Measurements from ENCODE around the gene IFITM1. TPM values are rescaled to one million over a fixed set of nuclear protein-coding genes. Genes with fewer than 3 reads are reported as not detected.

The IFITM1 gene
- total and polyA plus RNA-seq, 2 of the 13 experiments (the other 11 are each of a cell fraction or from before 2014, with no cell fraction given), result 0.38 to 11.1 TPM

DNA sequence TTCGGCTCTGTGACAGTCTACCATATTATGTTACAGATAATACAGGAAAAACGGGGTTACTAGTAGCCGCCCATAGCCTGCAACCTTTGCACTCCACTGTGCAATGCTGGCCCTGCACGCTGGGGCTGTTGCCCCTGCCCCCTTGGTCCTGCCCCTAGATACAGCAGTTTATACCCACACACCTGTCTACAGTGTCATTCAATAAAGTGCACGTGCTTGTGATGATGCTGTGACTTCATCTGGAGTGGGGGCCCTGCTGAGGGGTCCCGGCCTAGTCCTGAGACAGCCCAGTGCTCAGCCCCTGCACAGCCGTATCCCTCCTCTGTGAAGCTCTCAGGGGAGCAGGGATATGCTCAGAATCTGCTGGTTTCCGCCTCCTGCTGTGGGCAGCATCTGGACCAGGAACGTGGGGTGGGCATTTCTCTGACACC, 1.2 kb downstream of the IFITM1 start (continued):
- TF ChIP-seq, protein P1, sequence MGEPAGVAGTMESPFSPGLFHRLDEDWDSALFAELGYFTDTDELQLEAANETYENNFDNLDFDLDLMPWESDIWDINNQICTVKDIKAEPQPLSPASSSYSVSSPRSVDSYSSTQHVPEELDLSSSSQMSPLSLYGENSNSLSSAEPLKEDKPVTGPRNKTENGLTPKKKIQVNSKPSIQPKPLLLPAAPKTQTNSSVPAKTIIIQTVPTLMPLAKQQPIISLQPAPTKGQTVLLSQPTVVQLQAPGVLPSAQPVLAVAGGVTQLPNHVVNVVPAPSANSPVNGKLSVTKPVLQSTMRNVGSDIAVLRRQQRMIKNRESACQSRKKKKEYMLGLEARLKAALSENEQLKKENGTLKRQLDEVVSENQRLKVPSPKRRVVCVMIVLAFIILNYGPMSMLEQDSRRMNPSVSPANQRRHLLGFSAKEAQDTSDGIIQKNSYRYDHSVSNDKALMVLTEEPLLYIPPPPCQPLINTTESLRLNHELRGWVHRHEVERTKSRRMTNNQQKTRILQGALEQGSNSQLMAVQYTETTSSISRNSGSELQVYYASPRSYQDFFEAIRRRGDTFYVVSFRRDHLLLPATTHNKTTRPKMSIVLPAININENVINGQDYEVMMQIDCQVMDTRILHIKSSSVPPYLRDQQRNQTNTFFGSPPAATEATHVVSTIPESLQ (CRISPR knock-in tag; conservative IDR thresholded peaks at IDR 0.05), result no peak
- TF ChIP-seq, protein P2, sequence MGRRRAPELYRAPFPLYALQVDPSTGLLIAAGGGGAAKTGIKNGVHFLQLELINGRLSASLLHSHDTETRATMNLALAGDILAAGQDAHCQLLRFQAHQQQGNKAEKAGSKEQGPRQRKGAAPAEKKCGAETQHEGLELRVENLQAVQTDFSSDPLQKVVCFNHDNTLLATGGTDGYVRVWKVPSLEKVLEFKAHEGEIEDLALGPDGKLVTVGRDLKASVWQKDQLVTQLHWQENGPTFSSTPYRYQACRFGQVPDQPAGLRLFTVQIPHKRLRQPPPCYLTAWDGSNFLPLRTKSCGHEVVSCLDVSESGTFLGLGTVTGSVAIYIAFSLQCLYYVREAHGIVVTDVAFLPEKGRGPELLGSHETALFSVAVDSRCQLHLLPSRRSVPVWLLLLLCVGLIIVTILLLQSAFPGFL (CRISPR knock-in tag; IDR thresholded peaks at IDR 0.05), result no peak
- TF ChIP-seq SOX13 (IDR thresholded peaks at IDR 0.05), result no peak
- TF ChIP-seq SOX13 (CRISPR knock-in tag; conservative IDR thresholded peaks at IDR 0.05 in 1 of 2, IDR thresholded peaks at IDR 0.05 in 1 of 2), result 0 out of 4 replicates have a peak, but pooled peaks of 1 of the 2 experiments have one; percentile 10
- no peak for TF ChIP-seq ZNF577 (CRISPR knock-in tag; IDR thresholded peaks at IDR 0.05; ENCODE audit: borderline replicate concordance, low read depth)
- TF ChIP-seq, protein P3, sequence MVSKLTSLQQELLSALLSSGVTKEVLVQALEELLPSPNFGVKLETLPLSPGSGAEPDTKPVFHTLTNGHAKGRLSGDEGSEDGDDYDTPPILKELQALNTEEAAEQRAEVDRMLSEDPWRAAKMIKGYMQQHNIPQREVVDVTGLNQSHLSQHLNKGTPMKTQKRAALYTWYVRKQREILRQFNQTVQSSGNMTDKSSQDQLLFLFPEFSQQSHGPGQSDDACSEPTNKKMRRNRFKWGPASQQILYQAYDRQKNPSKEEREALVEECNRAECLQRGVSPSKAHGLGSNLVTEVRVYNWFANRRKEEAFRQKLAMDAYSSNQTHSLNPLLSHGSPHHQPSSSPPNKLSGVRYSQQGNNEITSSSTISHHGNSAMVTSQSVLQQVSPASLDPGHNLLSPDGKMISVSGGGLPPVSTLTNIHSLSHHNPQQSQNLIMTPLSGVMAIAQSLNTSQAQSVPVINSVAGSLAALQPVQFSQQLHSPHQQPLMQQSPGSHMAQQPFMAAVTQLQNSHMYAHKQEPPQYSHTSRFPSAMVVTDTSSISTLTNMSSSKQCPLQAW (CRISPR knock-in tag; IDR thresholded peaks at IDR 0.05), result no peak
- TF ChIP-seq, protein P4, sequence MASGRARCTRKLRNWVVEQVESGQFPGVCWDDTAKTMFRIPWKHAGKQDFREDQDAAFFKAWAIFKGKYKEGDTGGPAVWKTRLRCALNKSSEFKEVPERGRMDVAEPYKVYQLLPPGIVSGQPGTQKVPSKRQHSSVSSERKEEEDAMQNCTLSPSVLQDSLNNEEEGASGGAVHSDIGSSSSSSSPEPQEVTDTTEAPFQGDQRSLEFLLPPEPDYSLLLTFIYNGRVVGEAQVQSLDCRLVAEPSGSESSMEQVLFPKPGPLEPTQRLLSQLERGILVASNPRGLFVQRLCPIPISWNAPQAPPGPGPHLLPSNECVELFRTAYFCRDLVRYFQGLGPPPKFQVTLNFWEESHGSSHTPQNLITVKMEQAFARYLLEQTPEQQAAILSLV (CRISPR knock-in tag; IDR thresholded peaks at IDR 0.05; ENCODE audit: borderline replicate concordance), result no peak
- no peak for TF ChIP-seq MEF2D (CRISPR knock-in tag; IDR thresholded peaks at IDR 0.05)
- peak; percentile 27; the same call in 1 of the 2 replicates for TF ChIP-seq KDM5B (CRISPR knock-in tag; IDR thresholded peaks at IDR 0.05; ENCODE audit: borderline replicate concordance)
- no peak for TF ChIP-seq NFKB2 (CRISPR knock-in tag; IDR thresholded peaks at IDR 0.05; ENCODE audit: borderline replicate concordance)
- TF ChIP-seq, protein P5, sequence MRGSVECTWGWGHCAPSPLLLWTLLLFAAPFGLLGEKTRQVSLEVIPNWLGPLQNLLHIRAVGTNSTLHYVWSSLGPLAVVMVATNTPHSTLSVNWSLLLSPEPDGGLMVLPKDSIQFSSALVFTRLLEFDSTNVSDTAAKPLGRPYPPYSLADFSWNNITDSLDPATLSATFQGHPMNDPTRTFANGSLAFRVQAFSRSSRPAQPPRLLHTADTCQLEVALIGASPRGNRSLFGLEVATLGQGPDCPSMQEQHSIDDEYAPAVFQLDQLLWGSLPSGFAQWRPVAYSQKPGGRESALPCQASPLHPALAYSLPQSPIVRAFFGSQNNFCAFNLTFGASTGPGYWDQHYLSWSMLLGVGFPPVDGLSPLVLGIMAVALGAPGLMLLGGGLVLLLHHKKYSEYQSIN (CRISPR knock-in tag; IDR thresholded peaks at IDR 0.05; ENCODE audit: borderline replicate concordance), result no peak
- no peak for TF ChIP-seq ZFP90 (CRISPR knock-in tag; IDR thresholded peaks at IDR 0.05; ENCODE audit: borderline replicate concordance)
- no peak for TF ChIP-seq GPN1 (CRISPR knock-in tag; IDR thresholded peaks at IDR 0.05; ENCODE audit: borderline replicate concordance)
- TF ChIP-seq, protein P6, sequence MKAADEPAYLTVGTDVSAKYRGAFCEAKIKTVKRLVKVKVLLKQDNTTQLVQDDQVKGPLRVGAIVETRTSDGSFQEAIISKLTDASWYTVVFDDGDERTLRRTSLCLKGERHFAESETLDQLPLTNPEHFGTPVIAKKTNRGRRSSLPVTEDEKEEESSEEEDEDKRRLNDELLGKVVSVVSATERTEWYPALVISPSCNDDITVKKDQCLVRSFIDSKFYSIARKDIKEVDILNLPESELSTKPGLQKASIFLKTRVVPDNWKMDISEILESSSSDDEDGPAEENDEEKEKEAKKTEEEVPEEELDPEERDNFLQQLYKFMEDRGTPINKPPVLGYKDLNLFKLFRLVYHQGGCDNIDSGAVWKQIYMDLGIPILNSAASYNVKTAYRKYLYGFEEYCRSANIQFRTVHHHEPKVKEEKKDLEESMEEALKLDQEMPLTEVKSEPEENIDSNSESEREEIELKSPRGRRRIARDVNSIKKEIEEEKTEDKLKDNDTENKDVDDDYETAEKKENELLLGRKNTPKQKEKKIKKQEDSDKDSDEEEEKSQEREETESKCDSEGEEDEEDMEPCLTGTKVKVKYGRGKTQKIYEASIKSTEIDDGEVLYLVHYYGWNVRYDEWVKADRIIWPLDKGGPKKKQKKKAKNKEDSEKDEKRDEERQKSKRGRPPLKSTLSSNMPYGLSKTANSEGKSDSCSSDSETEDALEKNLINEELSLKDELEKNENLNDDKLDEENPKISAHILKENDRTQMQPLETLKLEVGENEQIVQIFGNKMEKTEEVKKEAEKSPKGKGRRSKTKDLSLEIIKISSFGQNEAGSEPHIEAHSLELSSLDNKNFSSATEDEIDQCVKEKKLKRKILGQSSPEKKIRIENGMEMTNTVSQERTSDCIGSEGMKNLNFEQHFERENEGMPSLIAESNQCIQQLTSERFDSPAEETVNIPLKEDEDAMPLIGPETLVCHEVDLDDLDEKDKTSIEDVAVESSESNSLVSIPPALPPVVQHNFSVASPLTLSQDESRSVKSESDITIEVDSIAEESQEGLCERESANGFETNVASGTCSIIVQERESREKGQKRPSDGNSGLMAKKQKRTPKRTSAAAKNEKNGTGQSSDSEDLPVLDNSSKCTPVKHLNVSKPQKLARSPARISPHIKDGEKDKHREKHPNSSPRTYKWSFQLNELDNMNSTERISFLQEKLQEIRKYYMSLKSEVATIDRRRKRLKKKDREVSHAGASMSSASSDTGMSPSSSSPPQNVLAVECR (CRISPR knock-in tag; IDR thresholded peaks at IDR 0.05; ENCODE audit: borderline replicate concordance), result no peak
- TF ChIP-seq AKAP8 (CRISPR knock-in tag; IDR thresholded peaks at IDR 0.05), result no peak
- TF ChIP-seq, protein P7, sequence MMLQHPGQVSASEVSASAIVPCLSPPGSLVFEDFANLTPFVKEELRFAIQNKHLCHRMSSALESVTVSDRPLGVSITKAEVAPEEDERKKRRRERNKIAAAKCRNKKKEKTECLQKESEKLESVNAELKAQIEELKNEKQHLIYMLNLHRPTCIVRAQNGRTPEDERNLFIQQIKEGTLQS (CRISPR knock-in tag; IDR thresholded peaks at IDR 0.05), result no peak
- TF ChIP-seq ZNF746 (CRISPR knock-in tag; IDR thresholded peaks at IDR 0.05), result no peak
